H54 (cell line): Measurements from ENCODE around the gene SIAH2.
"Not testable (repeated sequence)": the region's sequence is repeated elsewhere in the genome, so short reads cannot be mapped to it uniquely, and the experiment has no call there.

Experiments
- DNase-seq: peaks from one replicate; pipeline ENCODE4 v3.0.0; 2011; ENCODE audit warnings: low spot score, mixed read lengths; ENCODE audit not compliant: insufficient read length
- FAIRE-seq: peaks from 3 replicates; lab custom pipeline; 2011; peaks lifted over from hg19 to GRCh38; lab: Jason Lieb, UNC
- POLR2A ChIP-seq: IDR thresholded peaks from 2 replicates; pipeline ENCODE4 v1.6.1; 2011; ENCODE audit warnings: low read depth, mild to moderate bottlenecking, low read length

The SIAH2 gene

GRCh38 chr3:150763122-150763840, at the start of gene SIAH2:
SIAH2 (minus strand) TSS chr3:150763169; CDS start chr3:150762849, 320 bp downstream.
- FAIRE-seq (no peak), DNase-seq (peak; percentile 85)
- peak; percentile 87 for TF ChIP-seq POLR2A

DNA sequence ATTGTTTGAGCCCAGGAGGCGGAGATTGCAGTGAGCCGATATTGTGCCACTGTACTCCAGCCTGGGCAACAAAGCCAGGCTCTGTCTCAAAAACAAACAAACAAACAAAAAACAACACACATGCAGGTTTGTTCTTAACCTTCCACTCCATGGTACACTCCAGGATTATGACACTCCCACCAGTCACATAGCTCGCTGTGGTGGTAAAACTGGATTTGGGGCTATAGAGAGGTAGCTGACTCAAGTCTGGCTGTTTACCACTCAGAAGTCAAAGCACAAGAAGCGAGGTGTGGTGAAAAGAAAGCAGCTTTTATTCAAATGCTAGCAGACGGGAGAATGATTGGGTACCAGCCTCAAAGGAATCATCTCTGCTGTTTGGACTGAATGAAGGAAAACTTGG, 49.0 kb upstream of the SIAH2 start:
- no peak for DNase-seq
- TF ChIP-seq POLR2A, result no peak
- FAIRE-seq, result no peak

- FAIRE-seq, result no peak
- DNase-seq, result no peak
- no peak for TF ChIP-seq POLR2A
These were observed 47.7 kb upstream of the SIAH2 start for GRCh38 chr3:150810641-150811040.

DNA sequence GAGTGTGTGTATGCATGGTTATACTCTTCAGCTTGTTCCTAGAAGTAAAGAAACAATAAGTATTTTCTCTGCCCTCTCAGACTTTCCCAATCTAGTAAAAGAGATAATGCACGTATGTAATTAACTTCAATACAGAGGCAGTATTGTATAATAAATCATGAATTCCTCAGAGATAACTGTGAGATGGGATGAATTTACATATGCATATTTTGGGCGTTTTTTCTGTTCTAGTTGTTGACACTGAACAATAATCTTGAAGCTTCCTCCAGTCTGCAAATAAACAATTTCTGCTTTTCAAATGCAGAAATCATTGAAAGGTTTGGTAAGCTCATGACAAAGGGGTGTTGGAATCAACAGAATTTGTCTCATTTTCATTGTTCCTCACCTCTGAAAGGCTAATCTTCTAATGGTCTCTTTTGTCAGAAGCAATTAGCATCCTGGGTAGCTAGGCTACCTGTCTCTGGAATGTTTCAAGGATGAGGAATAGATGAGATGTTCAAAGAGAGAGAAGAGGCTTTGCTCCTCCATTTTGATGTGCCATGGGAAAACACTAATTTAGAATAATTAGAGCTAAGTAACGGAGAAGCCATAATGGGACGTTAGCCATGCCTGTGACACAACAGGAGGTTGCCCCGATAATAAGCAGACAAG, 43.3 kb upstream of the SIAH2 start:
- no peak for FAIRE-seq
- no peak for DNase-seq
- TF ChIP-seq POLR2A, result no peak

GRCh38 chr3:150805354-150805753, 42.4 kb upstream of the SIAH2 start:
- no peak for FAIRE-seq
- no peak for DNase-seq
- no peak for TF ChIP-seq POLR2A

DNA sequence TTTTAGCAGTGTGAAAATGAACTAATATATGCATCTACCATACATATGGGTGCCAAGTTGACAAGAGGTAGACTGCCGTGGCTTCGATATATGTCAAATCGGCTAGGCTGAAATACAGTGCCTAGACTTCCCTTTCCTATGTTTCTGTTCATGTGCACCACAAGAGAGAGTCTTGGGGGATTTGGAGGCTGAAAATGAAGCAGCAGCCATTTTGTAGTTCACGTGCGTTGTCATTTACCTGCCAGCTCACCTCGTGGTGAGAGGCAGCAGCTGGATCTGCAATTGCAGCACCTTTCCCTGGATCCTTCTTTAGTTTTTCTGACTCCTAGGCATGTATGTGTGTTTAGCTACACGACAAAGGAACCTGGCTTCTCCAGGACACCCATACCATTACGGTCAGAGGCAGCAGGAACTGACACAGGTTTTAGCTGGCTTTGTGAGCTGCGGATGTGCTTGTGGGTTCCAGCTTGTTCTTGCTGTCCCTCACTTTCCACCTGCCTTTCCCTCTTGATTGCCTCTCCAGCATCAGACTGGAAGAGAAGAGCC, 40.5 kb upstream of the SIAH2 start:
- FAIRE-seq (no peak), DNase-seq (no peak)
- TF ChIP-seq POLR2A, result no peak

DNA sequence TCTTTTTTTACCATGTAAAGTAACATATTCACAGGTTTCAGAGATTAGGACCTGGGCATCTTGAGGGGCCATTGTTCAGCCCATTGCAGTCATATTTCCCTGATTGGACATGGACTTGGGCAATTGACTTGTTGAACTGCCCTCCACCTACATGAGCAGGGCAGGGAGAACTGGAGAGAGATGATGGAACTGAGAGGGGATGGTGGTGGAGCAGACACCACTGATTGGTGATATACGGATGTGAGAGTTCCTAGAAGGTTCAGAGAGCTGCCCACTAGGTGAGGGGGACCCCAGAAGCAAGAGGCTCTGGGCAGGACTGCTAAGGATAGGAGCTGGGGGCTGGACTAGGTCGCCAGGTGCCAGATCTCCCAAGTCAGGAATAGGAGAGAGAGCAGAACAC, 37.8 kb upstream of the SIAH2 start:
- DNase-seq (no peak), FAIRE-seq (no peak)
- TF ChIP-seq POLR2A, result no peak

DNA sequence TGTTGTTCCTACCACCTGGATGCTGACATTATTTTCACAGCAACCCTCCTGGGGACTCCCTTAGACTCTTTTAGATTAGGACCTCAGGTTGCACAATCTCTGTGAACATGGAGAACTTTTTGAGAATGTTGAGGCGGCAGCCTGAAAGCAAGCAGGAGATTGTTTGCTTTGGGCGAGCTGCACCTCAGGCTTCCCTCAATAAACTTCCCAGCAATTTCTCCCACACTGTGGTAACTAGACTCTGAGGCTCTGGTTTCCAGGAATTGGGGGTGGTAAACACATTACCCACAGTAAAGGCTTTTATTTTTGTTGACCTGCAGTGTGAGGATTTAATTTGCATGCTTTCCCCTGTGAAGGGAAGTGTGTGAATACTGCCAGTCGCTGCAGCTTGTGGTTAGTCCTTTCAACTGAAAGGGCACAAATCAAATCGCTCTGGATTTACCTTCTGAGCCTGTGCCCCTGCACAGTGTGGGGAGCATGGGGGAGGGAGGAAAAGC, 35.2 kb upstream of the SIAH2 start:
- no peak for TF ChIP-seq POLR2A
- FAIRE-seq (no peak), DNase-seq (no peak)

DNA sequence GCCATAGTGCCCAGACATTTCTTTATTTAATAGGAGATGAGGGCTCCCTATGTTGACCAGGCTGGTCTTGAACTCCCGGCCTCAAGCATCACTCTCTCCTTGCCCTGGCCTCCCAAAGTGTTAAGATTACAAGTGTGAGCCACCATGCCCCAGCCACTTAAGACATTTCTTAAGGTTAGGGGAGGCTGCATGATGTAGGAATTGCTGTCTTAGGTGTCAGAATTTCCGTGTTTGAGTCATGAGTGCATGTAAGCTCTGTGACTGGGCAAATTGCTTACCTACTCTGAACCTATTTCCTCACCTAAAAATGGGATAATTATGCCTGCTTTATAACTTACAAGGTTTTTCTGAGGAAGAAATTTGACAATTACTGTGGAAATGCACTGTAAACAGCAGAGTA, 34.2 kb upstream of the SIAH2 start:
- FAIRE-seq (no peak), DNase-seq (no peak)
- no peak for TF ChIP-seq POLR2A

DNA sequence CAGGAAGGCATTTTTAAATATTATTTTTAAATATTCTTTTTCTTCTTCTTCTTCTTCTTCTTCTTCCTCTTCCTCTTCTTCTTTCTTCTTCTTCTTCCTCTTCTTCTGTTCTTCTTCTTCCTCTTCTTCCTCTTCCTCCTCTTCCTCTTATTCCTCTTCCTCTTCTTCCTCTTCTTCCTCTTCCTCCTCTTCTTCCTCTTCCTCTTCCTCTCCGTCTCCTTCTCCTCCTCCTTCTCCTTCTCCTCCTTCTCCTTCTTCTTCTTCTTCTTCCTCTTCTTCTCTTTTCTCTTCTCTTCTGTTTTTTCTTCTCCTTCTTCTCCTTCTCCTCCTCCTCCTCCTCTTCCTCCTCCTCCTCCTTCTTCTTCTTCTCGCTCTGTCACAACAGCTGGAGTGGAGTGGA, 33.6 kb upstream of the SIAH2 start:
- not testable (repeated sequence) for FAIRE-seq, DNase-seq

DNA sequence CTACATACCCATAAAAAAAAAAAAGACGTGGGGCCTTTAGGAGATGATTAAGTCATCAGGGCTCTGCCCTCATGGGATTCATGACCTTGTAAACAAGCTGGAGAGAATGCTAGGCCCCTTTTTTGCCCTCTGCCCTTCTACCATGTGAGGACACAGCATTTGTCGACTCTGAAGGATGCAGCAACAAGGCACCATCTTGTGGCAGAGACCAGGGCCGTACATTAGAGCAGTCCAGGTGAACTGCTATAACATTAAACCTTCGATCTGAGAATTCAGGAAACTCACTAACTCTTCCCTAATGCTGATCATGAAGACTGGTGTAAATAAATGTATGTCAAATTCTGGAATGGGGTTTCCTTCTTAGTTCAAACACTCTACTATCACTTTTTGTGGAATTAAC, 30.7 kb upstream of the SIAH2 start:
- no peak for DNase-seq

DNA sequence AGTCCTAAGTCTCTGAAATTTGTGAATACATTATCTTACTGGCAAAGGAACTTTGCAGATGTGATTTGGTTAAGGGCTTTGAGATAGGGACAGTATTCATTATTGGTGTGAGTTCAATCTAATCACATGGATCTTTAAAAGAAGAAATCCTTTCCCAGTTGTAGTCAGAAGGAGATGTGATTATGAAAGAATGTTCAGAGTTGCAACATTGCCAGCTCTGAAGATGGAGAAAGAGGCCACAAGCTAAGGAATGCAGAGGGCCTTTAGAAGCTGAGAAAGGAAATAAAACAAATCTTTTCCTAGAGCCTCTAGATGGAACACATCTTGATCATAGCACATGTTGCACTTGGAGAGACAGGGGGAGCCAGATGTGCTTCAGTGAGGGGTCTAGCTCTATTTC, 27.7 kb upstream of the SIAH2 start:
- TF ChIP-seq POLR2A, result no peak
- FAIRE-seq (no peak), DNase-seq (no peak)

More for the DNA sequence above, 30.7 kb upstream of the SIAH2 start:
- no peak for TF ChIP-seq POLR2A
- FAIRE-seq, result no peak

DNA sequence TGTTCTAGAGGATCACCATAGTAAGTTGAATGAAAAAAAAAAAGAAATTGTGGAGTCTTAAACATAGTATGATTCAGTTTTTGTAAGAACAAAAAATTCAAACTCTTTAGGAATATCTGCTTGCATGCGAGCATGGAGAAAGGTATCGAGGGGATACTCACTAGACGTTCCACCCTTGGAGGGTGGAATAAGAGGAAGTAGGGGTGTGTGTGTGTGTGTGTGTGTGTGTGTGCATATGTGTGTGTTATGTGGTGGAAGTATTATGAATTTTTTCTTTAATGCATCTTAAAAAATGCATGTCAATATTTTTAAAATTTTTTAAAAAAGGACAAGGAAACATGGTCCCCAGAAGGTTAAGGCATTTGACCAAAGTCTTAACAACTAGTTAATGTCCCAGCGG, 26.5 kb upstream of the SIAH2 start:
- no peak for DNase-seq
- TF ChIP-seq POLR2A, result no peak
- FAIRE-seq, result no peak

DNA sequence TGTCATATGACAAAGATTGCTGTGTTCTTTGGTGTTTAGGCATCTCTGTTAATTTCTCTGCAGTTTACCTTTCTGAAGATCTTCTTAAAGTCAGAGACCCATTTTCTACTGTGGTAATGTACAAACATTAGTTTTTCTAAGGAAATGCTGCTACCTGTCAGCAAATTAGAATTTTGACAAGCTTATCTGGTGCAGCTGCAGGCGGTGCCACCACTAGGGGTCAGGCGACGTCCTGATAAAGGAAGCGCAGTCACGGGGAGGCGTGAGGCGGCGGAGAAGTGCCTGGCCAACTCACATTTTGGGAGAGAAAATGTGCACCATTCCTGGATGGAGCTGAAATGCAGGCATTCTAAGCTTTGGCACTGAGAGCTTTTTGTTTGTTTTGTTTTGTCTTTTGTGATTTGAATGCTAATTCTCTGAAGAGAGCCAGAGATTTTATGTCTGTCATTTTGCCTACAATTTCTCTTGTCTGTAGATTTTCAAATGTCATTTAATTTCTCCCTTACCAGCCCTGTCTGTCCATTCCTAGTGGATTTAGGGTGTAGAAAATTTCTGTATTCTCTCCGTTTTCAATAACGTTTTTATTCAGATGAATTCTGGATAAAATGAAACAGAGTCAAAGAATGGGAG, 24.9 kb upstream of the SIAH2 start:
- FAIRE-seq (peak; percentile 33), DNase-seq (peak; percentile 40)
- no peak for TF ChIP-seq POLR2A
